SK-N-SH (cell line): Measurements from ENCODE around the gene PDE6B. TPM values are rescaled to one million over a fixed set of nuclear protein-coding genes. Genes with fewer than 3 reads are reported as not detected.

Source experiments
- CTCF ChIA-PET: fragments of 300-600, 350-600 bp; formaldehyde crosslinking; extraction: SDS; loops from one replicate; lab custom pipeline; 2021; lab: Yijun Ruan, JAX
- POLR2A ChIA-PET: fragments of 350-600 bp; sonication (Branson Sonifier 250); formaldehyde crosslinking; extraction: SDS; loops from one replicate; lab custom pipeline; 2020; ENCODE audit warnings: antibody characterized with exemption, inconsistent platforms; lab: Yijun Ruan, JAX
- DNase-seq: peaks from one replicate; pipeline ENCODE4 v3.0.0; 2012
- H2AFZ ChIP-seq: fragments of 200-600 bp; sonication (generic); 2 replicates; pipeline ENCODE4 v1.8.1; 2016; ENCODE audit warnings: antibody characterized with exemption, mild to moderate bottlenecking, low read depth
- H3F3A ChIP-seq: fragments of 200-600 bp; sonication (generic); replicated peaks from 2 replicates; pipeline ENCODE3; 2016; ENCODE audit warnings: antibody characterized with exemption, mild to moderate bottlenecking; ENCODE audit not compliant: insufficient read depth
- H3K27ac ChIP-seq, 2 experiments: fragments of 200-500 bp in 1 of 2; fragments of 200-600 bp in 1 of 2; sonication (Bioruptor generic) in 1 of 2; sonication (generic), shearing (Covaris generic) in 1 of 2; 2 replicates each; pipeline versions ENCODE4 v1.5.1 to v1.6.1; 2014 to 2016; ENCODE audit warnings: low read depth in 2 of 2, inconsistent platforms in 1 of 2, low read length in 1 of 2, mild to moderate bottlenecking in 1 of 2, mixed read lengths in 1 of 2
- H3K27me3 ChIP-seq: fragments of 200-600 bp; sonication (generic), shearing (Covaris generic); 2 replicates; pipeline ENCODE4 v1.6.1; 2016; ENCODE audit warnings: mixed run types; ENCODE audit not compliant: insufficient read depth
- H3K36me3 ChIP-seq, 2 experiments: fragments of 200-500 bp in 1 of 2; fragments of 200-600 bp in 1 of 2; sonication (Bioruptor generic) in 1 of 2; sonication (generic) in 1 of 2; replicated peaks in 1 of 2; 2 replicates each; pipeline versions ENCODE3 to v1.5.1; 2014 to 2016; ENCODE audit warnings: low read length in 1 of 2, mild to moderate bottlenecking in 1 of 2; ENCODE audit not compliant: insufficient read depth in 2 of 2, control insufficient read depth in 1 of 2
- H3K4me1 ChIP-seq, 2 experiments: fragments of 200-500 bp in 1 of 2; fragments of 200-600 bp in 1 of 2; sonication (Bioruptor generic) in 1 of 2; sonication (generic), shearing (Covaris generic) in 1 of 2; 2 replicates each; pipeline versions ENCODE4 v1.5.1 to v1.6.1; 2014 to 2016; ENCODE audit warnings: low read depth in 1 of 2, low read length in 1 of 2, mixed run types in 1 of 2; ENCODE audit not compliant: insufficient read depth in 2 of 2, control insufficient read depth in 1 of 2
- H3K4me2 ChIP-seq: fragments of 200-600 bp; sonication (generic), shearing (Covaris generic); 2 replicates; pipeline ENCODE4 v1.6.1; 2017; ENCODE audit warnings: mixed run types
- H3K4me3 ChIP-seq, 2 experiments: fragments of 200-500 bp in 1 of 2; fragments of 200-600 bp in 1 of 2; sonication (Bioruptor generic) in 1 of 2; sonication (generic), shearing (Covaris generic) in 1 of 2; 2 replicates each; pipeline versions ENCODE4 v1.5.1 to v1.8.1; 2014 to 2016; ENCODE audit warnings: low read depth in 2 of 2, inconsistent platforms in 1 of 2, low read length in 1 of 2, mild to moderate bottlenecking in 1 of 2, mixed read lengths in 1 of 2, moderate library complexity in 1 of 2
- H3K79me2 ChIP-seq: fragments of 200-600 bp; sonication (generic); 2 replicates; pipeline ENCODE4 v1.8.1; 2017; ENCODE audit warnings: mild to moderate bottlenecking; ENCODE audit not compliant: insufficient read depth
- H3K9ac ChIP-seq: fragments of 200-600 bp; sonication (generic); 2 replicates; pipeline ENCODE4 v1.6.1; 2017; ENCODE audit warnings: mixed run types
- H3K9me2 ChIP-seq: fragments of 200-600 bp; sonication (generic); 2 replicates; pipeline ENCODE4 v1.6.1; 2017; ENCODE audit warnings: mixed run types
- H3K9me3 ChIP-seq: fragments of 200-600 bp; sonication (generic); 2 replicates; pipeline ENCODE4 v1.6.1; 2017; ENCODE audit warnings: mixed run types, mild to moderate bottlenecking, moderate library complexity
- H4K20me1 ChIP-seq: fragments of 200-600 bp; sonication (generic); 2 replicates; pipeline ENCODE4 v1.6.1; 2017; ENCODE audit warnings: mild to moderate bottlenecking, mixed run types; ENCODE audit not compliant: insufficient read depth
- CHD2 ChIP-seq: fragments of 150-350 bp; IDR thresholded peaks from 2 replicates; pipeline ENCODE4 v1.6.1; 2018; ENCODE audit warnings: low read length; ENCODE audit not compliant: partially characterized antibody
- CTCF ChIP-seq: fragments of 200-600 bp; sonication (generic); IDR thresholded peaks from 2 replicates; pipeline ENCODE4 v1.6.1; 2017; ENCODE audit warnings: antibody characterized with exemption, mild to moderate bottlenecking, moderate library complexity
- ELF1 ChIP-seq: IDR thresholded peaks from 2 replicates; pipeline ENCODE4 v1.4.0; 2012
- EZH2phosphoT487 ChIP-seq: fragments of 200-600 bp; sonication (generic); IDR thresholded peaks from 2 replicates; pipeline ENCODE4 v1.6.1; 2017; ENCODE audit warnings: low read depth, mixed run types, mild to moderate bottlenecking, antibody characterized with exemption, moderate library complexity, borderline replicate concordance
- FOXJ3 ChIP-seq: sonication (generic); formaldehyde crosslinking; IDR thresholded peaks from 2 replicates; pipeline ENCODE4 v1.5.1; 2020; ENCODE audit warnings: mild to moderate bottlenecking, missing genetic modification reagents
- MEF2A ChIP-seq: IDR thresholded peaks from 2 replicates; pipeline ENCODE4 v1.4.0; 2012; ENCODE audit warnings: low read depth, borderline replicate concordance
- SMC3 ChIP-seq: IDR thresholded peaks from 2 replicates; pipeline ENCODE4 v1.6.1; 2012; ENCODE audit warnings: low read depth, low read length, improper control_type of control experiment
- TAF1 ChIP-seq: IDR thresholded peaks from 2 replicates; pipeline ENCODE4 v1.6.1; 2012; ENCODE audit warnings: low read depth, mild to moderate bottlenecking, low read length, moderate library complexity, borderline replicate concordance
- TCF12 ChIP-seq: IDR thresholded peaks from 2 replicates; pipeline ENCODE4 v1.4.0; 2012
- TEAD4 ChIP-seq: IDR thresholded peaks from 2 replicates; pipeline ENCODE4 v1.4.0; 2012; ENCODE audit warnings: mild to moderate bottlenecking, borderline replicate concordance; ENCODE audit not compliant: insufficient read depth
- USF1 ChIP-seq: IDR thresholded peaks from 2 replicates; pipeline ENCODE4 v1.4.0; 2012; ENCODE audit warnings: low read depth, borderline replicate concordance
- USF2 ChIP-seq: fragments of 150-350 bp; IDR thresholded peaks from 2 replicates; pipeline ENCODE4 v1.6.1; 2017; ENCODE audit warnings: antibody characterized with exemption, low read length, low read depth, borderline replicate concordance
- ZBTB33 ChIP-seq: IDR thresholded peaks from 2 replicates; pipeline ENCODE4 v1.4.0; 2012; ENCODE audit warnings: low read depth, borderline replicate concordance
- WGBS: methylation state at CpG from one replicate; pipeline ENCODE4 v1.1.6; 2017; ENCODE audit warnings: low lambda C conversion rate; 5-methylcytosine and 5-hydroxymethylcytosine counted together
- polyA plus RNA-seq, 3 experiments: library from polyadenylated mRNA; depleted of rRNA; stranded (reverse); fragments of >200 nt; gene quantifications; 2 replicates each; pipeline ENCODE4 v1.2.3, GENCODE V29; 2012

PDE6B gene
- polyA plus RNA-seq, 1 of the 3 experiments (the other 2 are of a cell fraction) = 1.2 TPM

- no peak overlapping the region for H3K4me2 ChIP-seq
- no peaks in the 10 kb centered on the region for H3K9me3 ChIP-seq
- H3K79me2 ChIP-seq = no peaks in the 10 kb centered on the region
- H3K36me3 ChIP-seq = no peaks in the 10 kb centered on the region
- H3K9me2 ChIP-seq = no peaks in the 10 kb centered on the region
- H3K27ac ChIP-seq = no peak overlapping the region
- no peak overlapping the region for H2AFZ ChIP-seq
- CTCF ChIA-PET = interaction anchor here (0.8 to 1.2 kb wide), 3 partner anchors 14 to 46 kb away, joined by 3 to 4 read pairs (median 4); no protein-coding TSS in a partner anchor
- H3K4me1 ChIP-seq = peaks cover 0 to 2% of the 10 kb centered on the region in 2 experiments; a peak in 1 of 4 replicates
- WGBS = 59% methylated on average over 3 of the region's 28 CpGs
- no peak overlapping the region for H3K4me3 ChIP-seq
- TF ChIP-seq CHD2 (no peak), EZH2phosphoT487 (no peak), CTCF (no peak), FOXJ3 (CRISPR knock-in tag) (no peak), SMC3 (no peak), TAF1 (no peak), USF2 (no peak), MEF2A (no peak), TCF12 (no peak), USF1 (no peak)
- TF ChIP-seq, all 33 proteins: peak for 0
- H3K27me3 ChIP-seq = peaks cover 13% of the 10 kb centered on the region; the same call in 1 of the 2 replicates
- H3F3A ChIP-seq = no peaks in the 10 kb centered on the region
- H3K9ac ChIP-seq = no peak overlapping the region
- H4K20me1 ChIP-seq = no peaks in the 10 kb centered on the region
- POLR2A ChIA-PET = no interaction called here
- DNase-seq = no peak
These were observed 23.4 kb downstream of the PDE6B start for GRCh38 chr4:648579-649292.

GRCh38 chr4:649293-649625, 23.9 kb downstream of the PDE6B start:
- Histone ChIP-seq H3K4me3 (no peak overlapping the region), H3K27me3 (peaks cover 13% of the 10 kb centered on the region; the same call in 1 of the 2 replicates), H3K79me2 (no peaks in the 10 kb centered on the region), H3K36me3 (no peaks in the 10 kb centered on the region), H2AFZ (no peak overlapping the region), H3K27ac (no peak overlapping the region), H3K9ac (no peak overlapping the region), H3K4me1 (peaks cover 0 to 2% of the 10 kb centered on the region in 2 experiments; a peak in 1 of 4 replicates), H3K9me3 (no peaks in the 10 kb centered on the region), H3K9me2 (no peaks in the 10 kb centered on the region), H4K20me1 (no peaks in the 10 kb centered on the region), H3F3A (no peaks in the 10 kb centered on the region), H3K4me2 (no peak overlapping the region)
- ChIA-PET CTCF (interaction anchor here (0.8 to 1.0 kb wide), 2 partner anchors 15 to 31 kb away, joined by 3 to 4 read pairs; no protein-coding TSS in a partner anchor), POLR2A (no interaction called here)
- no peak for TF ChIP-seq CHD2
- TF ChIP-seq TEAD4 = no peak
- no peak for TF ChIP-seq TCF12
- TF ChIP-seq ZBTB33 = no peak
- TF ChIP-seq ELF1 = no peak
- no peak for DNase-seq
- WGBS = 66% methylated on average over 4 of the region's 7 CpGs
